Hepatocyte (in vitro differentiated cells): ENCODE data around the gene TEKT5.

Experiments used
- EZH2 ChIP-seq: fragments of 200-600 bp; sonication (generic); IDR thresholded peaks from 2 replicates; pipeline ENCODE4 v1.6.1; 2016; ENCODE audit warnings: antibody characterized with exemption, mild to moderate bottlenecking, borderline replicate concordance
- EZH2phosphoT487 ChIP-seq: fragments of 200-600 bp; sonication (generic); IDR thresholded peaks from one replicate; pipeline ENCODE4 v1.6.1; 2018; ENCODE audit warnings: antibody characterized with exemption, mild to moderate bottlenecking, low read depth, moderate library complexity; ENCODE audit not compliant: unreplicated experiment, severe bottlenecking

DNA sequence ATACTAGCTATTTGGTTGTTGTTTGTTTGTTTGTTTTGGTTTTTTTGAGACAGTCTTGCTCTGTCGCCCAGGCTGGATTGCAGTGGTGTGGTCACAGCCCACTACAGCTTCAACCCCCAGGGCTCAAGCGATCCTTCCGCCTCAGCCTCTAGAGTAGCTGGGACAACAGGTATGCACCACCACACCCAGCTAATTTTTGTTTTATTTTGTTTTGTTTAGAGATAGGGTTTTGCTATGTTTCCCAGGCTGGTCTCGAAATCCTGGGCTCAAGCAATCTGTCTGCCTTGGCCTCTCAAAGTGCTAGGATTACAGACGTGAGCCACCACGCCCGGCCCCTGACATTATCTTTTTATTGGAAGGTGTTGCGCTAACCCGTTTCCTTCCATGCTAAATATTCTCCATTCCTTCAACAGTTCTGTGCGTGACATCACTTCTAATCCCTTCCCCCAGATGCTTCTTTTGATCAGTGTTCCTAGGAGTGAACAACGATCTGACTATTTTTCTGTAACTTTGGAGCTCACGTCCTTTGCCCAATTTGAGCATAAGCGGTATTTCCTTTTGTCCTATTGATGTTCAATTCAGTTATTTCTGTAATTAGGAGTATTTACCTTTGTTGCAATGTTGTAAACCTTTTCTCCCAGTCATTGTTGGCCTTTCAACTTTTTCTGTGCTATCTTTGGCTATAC lies 84.1 kb downstream of the TEKT5 start:
- no peak for TF ChIP-seq EZH2phosphoT487
- TF ChIP-seq EZH2: no peak
